Epithelial cell of esophagus (primary cell): ENCODE measurements around the gene TECR.

Experiments used
- DNase-seq: peaks from one replicate; pipeline ENCODE4 v3.0.0; 2010; ENCODE audit warnings: low read depth
- H3K4me3 ChIP-seq: 2 replicates; pipeline ENCODE4 v1.5.1; 2011; ENCODE audit warnings: mild to moderate bottlenecking, low read length, control low read depth
- CTCF ChIP-seq: IDR thresholded peaks from 2 replicates; pipeline ENCODE4 v1.5.1; 2011; ENCODE audit warnings: low read depth, mild to moderate bottlenecking, low read length, control low read depth, inconsistent platforms; ENCODE audit not compliant: insufficient read depth; ENCODE audit errors: missing control alignments

Gene TECR

GRCh38 chr19:14516746-14517438 is 12.5 kb upstream of the TECR start:
- TF ChIP-seq CTCF, result no peak
- peak overlapping the region; percentile 88 for H3K4me3 ChIP-seq
- no peak for DNase-seq

- H3K4me3 ChIP-seq, result peak overlapping the region; percentile 88
- DNase-seq, result no peak
- no peak for TF ChIP-seq CTCF
These were observed 12.0 kb upstream of the TECR start for GRCh38 chr19:14517446-14517839.

GRCh38 chr19:14517840-14518505 is 11.4 kb upstream of the TECR start, which contains the start of gene DNAJB1:
TSS of gene DNAJB1 (minus strand) at chr19:14518397. CDS start at chr19:14518349, 48 bp downstream.
- DNase-seq, result peak; percentile 78
- no peak for TF ChIP-seq CTCF
- peak within 1 kb of the TSS; percentile 88 for H3K4me3 ChIP-seq

- no peak for DNase-seq
- H3K4me3 ChIP-seq, result no peak overlapping the region
- TF ChIP-seq CTCF, result no peak
These were observed 10.0 kb upstream of the TECR start for GRCh38 chr19:14519245-14519859.

- no peak overlapping the region for H3K4me3 ChIP-seq
- DNase-seq, result peak; percentile 86
- TF ChIP-seq CTCF, result no peak
These were observed 9.5 kb upstream of the TECR start for GRCh38 chr19:14519860-14520407.

GRCh38 chr19:14520543-14520942 is 8.9 kb upstream of the TECR start:
- no peak overlapping the region for H3K4me3 ChIP-seq
- no peak for TF ChIP-seq CTCF
- no peak for DNase-seq
